NCI-H446 treated with DMSO at 0.1 percent for 48 hours (cell line): ENCODE measurements around the gene HTR7.
"Not testable (repeated sequence)": the region's sequence is repeated elsewhere in the genome, so short reads cannot be mapped to it uniquely, and the experiment has no call there.

Source experiments
- DNase-seq: peaks from one replicate; lab custom pipeline; 2025; lab: John Stamatoyannopoulos, UW

HTR7 gene

DNA sequence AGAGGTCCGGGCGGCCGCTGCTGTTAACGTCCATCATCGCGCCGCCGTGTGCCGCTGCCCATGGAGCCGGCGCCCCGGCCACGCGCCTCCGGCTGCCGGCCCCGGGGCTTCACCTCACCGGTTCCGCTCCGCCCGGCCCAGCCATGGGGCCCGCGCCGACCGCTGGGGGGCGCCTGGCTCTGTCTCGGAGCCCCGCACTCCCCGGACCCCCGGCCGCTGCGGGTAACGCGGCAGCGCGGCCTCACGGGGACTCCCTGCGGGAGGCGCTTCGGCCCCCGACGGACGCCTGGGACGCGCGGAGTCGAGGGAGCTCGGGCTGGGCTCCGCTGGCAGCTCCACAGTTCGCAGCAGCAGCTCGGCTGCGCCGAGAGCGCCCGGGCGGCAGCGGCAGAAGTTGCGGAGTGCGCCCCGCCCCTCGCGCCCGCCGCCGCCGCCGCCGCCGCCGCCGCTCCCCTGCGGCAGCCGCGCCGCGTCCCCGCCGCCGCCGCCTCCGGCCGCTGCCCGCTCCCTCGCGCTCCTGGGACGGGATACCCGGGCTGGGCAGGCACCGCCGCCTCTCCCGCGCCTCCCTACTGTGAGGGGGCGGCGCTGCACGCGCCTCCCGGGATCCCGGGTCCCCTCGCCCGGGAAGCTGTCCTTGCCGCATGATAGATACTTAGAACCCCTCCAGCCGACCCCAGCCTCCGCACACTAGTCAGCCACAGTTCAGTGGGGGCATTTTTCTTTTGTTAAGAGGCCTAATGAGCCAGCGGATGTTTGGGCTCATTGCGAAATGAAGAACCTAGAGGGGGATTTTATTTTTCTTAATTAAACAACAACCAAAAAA, at the start of gene HTR7:
HTR7 (minus strand) TSS at position 405 of the 826 bp plus-strand sequence; CDS start at position 37, 368 bp downstream.
- DNase-seq = peak; percentile 19

GRCh38 chr10:90906596-90906995, 48.8 kb upstream of the HTR7 start:
- no peak for DNase-seq

DNA sequence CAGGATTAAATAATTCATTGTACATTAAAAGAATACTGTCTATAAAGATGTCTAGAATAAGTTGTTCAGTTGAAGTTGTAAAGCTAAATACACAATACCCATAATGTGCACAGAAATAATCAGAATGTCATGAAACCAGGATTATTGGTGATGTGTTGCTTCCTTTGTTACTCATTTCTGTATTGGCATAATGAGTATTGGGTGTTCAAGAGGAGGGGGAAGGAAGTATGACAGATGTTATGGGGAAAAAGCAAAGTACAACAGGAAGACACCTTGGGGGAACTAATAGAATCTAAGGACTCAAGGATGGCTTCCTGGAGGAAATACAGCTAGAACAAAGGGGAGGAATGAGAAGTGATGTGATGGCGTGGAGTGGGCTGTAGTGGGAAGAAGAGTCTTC, 48.1 kb upstream of the HTR7 start:
- no peak for DNase-seq

DNA sequence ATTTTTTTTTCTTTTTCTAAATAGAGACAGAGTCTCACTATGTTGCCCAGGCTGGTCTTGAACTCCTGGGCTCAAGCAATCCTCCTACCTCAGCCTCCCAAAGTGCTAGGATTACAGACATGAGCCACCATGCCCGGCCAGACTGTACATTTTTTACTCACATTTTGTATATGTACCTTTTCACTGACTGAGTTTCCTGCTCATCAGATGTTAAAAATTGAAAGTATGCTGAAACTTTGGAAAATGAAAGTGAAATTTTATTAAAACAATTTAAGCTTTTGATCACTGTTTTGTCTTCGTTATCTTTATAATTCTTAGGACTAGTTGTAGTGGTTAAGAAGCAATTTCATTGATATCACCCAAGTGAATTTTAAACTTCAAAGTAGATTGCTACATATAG, 39.1 kb upstream of the HTR7 start:
- DNase-seq = not testable (repeated sequence)

DNA sequence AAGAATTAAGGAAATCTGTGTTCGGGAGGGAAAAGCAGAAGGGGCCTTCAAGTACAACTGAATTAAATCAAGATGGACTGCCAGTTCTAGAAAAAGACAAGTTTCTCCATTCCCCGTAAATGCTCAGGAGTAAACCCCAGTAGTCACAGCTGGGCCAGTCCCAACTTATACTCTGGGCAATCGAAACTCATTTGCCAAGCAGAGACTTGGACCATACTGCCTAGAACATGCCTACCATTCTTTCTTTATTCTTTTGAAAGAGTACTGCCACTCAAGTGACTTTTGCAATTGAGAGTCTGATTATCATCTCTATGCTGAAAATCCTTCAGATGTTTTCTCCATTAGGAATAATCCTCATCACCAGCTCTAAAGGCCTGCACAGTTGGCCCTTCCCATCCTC, 35.4 kb upstream of the HTR7 start:
- no peak for DNase-seq

GRCh38 chr10:90890347-90890746, 32.5 kb upstream of the HTR7 start:
- DNase-seq = no peak

- DNase-seq = no peak
These were observed 31.8 kb upstream of the HTR7 start for GRCh38 chr10:90889636-90890035.

DNA sequence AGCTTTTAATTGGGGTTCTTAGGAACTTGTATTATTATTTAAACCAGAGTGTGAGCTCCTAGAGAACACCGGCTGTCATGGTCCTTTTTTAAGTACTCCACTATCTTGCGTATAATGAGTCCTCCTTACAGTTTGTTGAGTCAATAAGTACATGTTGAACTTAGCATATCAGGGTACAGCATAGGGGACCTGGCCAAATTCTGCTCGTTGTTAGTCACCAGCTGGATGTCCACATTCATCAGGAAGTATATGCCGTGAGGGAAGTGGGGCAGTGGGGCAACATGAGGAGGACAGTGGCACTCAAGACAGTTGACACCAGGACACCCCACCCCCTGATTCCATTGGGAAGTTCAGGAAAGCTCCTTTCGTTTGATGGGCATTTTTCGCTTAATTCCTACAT, 30.5 kb upstream of the HTR7 start:
- DNase-seq = no peak

- DNase-seq = no peak
These were observed 29.7 kb upstream of the HTR7 start for GRCh38 chr10:90887555-90887954.

DNA sequence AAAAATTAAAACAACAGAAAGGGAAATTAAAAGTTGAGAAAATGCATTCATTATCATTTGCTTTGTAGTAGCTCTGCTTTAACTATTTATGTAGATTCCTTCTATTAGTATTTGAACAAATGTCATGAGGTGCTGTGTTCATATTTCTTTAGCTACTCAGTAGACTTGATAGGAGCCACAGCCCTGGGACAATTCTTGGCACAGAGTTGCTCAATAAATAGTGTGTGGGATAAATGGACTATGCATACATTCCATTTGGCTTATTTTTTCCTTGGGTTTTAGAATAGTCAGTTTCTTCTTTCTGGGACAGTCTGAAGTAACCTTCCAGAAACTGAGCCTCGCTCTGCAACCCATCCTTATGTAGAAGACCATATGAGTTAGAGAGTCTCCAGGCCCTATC, 27.3 kb upstream of the HTR7 start:
- DNase-seq = no peak

DNA sequence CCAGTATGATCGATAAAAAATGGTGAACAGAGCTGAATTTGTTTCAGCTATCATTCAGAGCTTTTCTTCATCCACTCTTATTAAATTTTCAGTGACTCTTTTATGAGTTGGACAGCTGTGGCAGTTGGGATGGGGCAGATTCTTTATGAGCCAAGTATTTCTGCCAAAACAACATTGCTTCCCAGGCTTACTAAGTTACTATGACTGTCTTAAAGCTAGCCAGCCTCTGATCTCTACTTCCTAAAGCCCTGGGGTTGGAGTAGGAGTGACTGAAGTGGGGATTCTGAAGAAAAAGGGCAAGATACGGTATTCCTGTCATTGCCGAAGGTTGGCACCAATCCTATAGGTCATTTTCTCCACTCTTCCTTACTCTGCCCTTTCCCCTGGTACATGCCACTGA, 26.6 kb upstream of the HTR7 start:
- no peak for DNase-seq

DNA sequence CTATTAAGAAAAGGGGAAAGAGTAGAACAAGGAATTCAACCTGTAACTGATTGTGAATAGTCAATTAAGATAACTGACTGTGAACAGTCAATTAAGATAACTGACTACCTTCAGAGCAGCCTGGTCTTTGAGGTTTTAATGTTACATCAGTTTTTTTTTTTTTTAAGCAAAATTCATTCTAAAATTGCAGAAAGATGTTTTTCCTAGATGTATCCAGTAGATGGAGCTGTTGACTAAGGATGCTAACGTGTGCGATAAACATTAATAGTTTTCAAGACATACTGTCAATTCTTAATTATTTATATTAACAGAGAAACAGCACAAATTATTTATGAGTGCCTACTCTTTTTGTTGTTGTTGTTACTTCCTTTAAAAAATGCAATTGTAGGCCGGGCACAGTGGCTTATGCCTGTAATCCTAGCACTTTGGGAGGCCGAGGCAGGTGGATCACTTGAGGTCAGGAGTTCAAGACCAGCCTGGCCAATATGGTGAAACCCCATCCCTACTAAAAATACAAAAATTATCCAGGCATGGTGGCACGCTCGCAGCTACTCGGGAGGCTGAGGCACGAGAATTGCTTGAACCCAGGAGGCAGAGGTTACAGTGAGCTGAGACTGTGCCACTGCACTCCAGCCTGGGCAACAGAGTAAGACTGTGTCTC, 22.4 kb upstream of the HTR7 start:
- not testable (repeated sequence) for DNase-seq

DNA sequence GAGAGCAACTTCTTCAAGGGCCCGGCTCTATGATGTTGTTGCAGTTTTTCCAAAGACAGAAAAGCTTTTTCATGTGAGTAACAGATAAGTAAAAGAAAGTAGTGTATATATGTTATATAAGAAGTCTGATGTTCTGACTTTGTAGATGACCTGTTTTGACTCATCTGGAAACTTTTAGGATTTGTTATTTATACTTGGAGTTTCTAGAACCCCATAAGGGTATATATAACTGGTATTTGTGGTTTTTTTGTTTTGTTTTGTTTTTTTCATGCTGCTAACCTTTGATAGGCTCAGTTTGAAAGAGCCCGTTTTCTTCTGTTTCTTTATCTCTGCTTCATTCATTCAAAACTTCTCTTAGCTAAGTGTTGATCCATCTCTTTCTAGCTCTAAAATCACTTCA, 21.2 kb upstream of the HTR7 start:
- DNase-seq = no peak

- DNase-seq = no peak
These were observed 14.8 kb upstream of the HTR7 start for GRCh38 chr10:90872648-90873020.

DNA sequence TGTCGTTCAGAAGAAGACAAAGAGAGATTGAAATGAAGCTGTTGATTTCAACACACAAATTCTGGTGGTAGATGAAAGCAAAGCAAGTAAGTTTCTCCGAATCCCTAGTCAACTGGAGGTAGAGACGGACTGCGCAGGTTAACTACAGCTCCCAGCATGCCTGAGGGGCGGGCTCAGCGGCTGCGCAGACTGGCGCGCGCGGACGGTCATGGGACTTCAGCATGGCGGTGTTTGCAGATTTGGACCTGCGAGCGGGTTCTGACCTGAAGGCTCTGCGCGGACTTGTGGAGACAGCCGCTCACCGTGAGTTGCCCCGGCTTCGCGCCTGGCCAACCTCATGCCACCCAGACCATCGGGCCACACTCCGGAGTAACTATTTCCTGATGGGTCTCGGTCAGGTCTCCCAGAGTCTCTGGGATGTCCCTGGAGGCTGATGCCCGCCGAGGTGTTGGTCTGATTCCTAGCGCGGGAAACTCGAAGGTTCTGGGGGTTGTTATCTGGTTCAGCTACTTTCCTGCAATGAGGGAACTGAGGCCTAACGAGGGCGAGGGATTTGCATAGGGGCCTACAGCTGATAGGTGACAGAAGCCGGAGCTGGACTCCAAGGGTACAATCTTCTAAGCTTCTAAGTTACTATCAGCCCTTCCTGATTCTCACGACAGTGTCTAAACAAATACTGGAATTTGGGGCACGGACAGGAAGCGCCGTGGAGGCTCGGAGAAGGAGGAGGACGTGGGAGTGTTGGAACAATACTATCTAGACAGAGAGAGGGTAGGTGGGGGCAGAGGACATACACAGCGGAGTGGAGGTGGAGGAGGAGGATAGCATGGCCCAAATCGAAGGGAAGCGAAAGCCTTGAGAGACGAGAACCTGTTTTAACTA, 14.2 kb upstream of the HTR7 start, which contains the start of gene RPP30:
RPP30 (plus strand) TSS at position 209 of the 882 bp plus-strand sequence; CDS start at position 222, 13 bp downstream.
- peak; percentile 26 for DNase-seq

DNA sequence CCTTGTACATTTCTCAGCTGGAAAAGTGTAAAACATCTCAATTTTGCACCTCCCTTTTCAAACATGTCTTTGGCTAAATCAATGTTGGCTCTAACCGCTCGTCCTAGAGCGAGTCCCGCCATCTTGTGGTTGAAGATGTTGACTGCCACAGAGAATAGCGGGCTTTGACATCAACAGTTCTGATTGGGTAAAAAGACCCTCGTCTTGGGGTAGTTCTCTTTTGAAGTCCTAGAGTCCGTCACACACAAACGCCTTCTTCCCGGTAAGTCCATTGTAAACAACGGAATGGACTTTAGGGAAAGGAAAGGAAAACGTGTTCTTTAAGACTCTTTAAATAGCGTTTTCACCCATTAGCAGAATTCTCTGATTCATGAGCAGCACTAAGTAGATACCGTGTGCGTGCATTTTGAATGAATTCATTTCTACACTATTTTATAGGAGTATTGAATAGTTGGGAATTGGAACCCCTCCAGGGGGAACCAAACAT, 13.5 kb upstream of the HTR7 start:
- DNase-seq = peak; percentile 38

DNA sequence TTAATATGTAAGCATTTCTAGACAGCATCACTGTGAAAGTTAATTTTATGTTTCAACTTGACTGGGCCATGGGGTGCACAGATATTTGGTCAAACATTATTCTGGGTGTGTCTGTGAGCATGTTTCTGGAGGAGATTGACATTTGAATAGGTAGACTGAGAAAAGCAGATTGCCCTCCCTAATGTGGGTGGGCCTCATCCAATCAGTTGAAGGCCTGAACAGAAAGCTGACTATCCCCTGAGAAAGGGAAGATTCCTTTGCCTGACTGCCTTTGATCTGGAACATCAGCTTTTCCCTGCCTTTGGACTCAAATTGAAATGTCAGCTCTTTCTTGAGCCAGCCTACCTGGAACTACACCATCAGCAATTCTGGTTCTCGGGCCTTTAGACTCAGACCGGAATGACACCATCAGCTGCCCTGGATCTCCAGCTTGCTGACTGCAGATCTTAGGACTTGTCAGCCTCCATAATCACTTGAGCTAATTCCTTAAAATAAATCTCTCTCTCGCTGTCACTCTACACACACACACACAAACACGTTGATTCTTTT, 8.3 kb upstream of the HTR7 start:
- no peak for DNase-seq

GRCh38 chr10:90865401-90865800, 7.6 kb upstream of the HTR7 start:
- DNase-seq = no peak

- DNase-seq = no peak
These were observed 5.2 kb upstream of the HTR7 start for GRCh38 chr10:90862908-90863514.

- no peak for DNase-seq
These were observed 3.0 kb upstream of the HTR7 start for GRCh38 chr10:90860790-90861189.

DNA sequence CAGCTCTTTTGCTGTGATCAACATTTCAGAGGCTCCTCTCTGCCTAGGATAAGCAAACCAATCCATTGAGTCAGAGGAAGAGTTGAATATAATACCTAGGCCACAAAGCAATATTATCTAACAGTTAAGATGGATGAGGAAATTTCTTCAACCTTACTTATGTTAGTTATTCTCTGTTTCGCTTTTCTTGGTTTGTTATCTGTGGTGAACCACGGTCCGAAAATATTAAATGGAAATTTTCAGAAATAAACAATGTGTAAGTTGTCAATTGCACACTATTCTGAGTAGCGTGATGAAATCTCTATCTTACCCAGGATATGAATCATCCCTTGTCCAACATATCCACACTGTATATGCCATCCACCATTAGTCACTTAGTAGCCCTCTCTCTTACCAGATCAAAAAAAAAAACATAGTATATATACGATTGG, 1.5 kb upstream of the HTR7 start:
- no peak for DNase-seq
